ENCODE data around the gene PON2. TPM values are rescaled to one million over a fixed set of nuclear protein-coding genes. Genes with fewer than 3 reads are reported as not detected.

The PON2 gene
- total RNA-seq, 1 donor from 2014 or later: 91.6 TPM

- Mint-ChIP-seq H3K27ac (ENCODE audit: unreplicated experiment) (no peak overlapping the region), H3K9me3 (ENCODE audit: low read depth) (peaks cover 25% of the 10 kb centered on the region), H3K27me3 (ENCODE audit: low read depth) (no peaks in the 10 kb centered on the region), H3K4me1 (ENCODE audit: low read depth) (no peaks in the 10 kb centered on the region), H3K36me3 (ENCODE audit: low read depth) (peaks cover 3% of the 10 kb centered on the region), H3K4me3 (ENCODE audit: unreplicated experiment) (no peak overlapping the region)
- no peak for DNase-seq (ENCODE audit: low spot score)
- no peak for TF ChIP-seq CTCF (IDR thresholded peaks at IDR 0.05)
Observed at GRCh38 chr7:95375591-95376257, 59.1 kb downstream of the PON2 start.

GRCh38 chr7:95373323-95373722 is 61.5 kb downstream of the PON2 start:
- Mint-ChIP-seq H3K36me3 (ENCODE audit: low read depth) (no peaks in the 10 kb centered on the region), H3K9me3 (ENCODE audit: low read depth) (peaks cover 7% of the 10 kb centered on the region), H3K27ac (ENCODE audit: unreplicated experiment) (no peak overlapping the region), H3K4me3 (ENCODE audit: unreplicated experiment) (no peak overlapping the region), H3K27me3 (ENCODE audit: low read depth) (no peaks in the 10 kb centered on the region), H3K4me1 (ENCODE audit: low read depth) (no peaks in the 10 kb centered on the region)
- no peak for DNase-seq (ENCODE audit: low spot score)
- TF ChIP-seq CTCF (IDR thresholded peaks at IDR 0.05): no peak

GRCh38 chr7:95368235-95368634 is 66.6 kb downstream of the PON2 start:
- no peaks in the 10 kb centered on the region for H3K9me3 Mint-ChIP-seq (ENCODE audit: low read depth)

GRCh38 chr7:95367606-95368005 is 67.2 kb downstream of the PON2 start:
- Mint-ChIP-seq H3K9me3 (ENCODE audit: low read depth) (no peaks in the 10 kb centered on the region), H3K4me3 (ENCODE audit: unreplicated experiment) (no peak overlapping the region), H3K36me3 (ENCODE audit: low read depth) (no peaks in the 10 kb centered on the region), H3K27ac (ENCODE audit: unreplicated experiment) (no peak overlapping the region), H3K27me3 (ENCODE audit: low read depth) (no peaks in the 10 kb centered on the region), H3K4me1 (ENCODE audit: low read depth) (no peaks in the 10 kb centered on the region)
- TF ChIP-seq CTCF (IDR thresholded peaks at IDR 0.05): no peak
- no peak for DNase-seq (ENCODE audit: low spot score)

More at GRCh38 chr7:95368235-95368634, 66.6 kb downstream of the PON2 start:
- Mint-ChIP-seq H3K4me1 (ENCODE audit: low read depth) (no peaks in the 10 kb centered on the region), H3K27me3 (ENCODE audit: low read depth) (no peaks in the 10 kb centered on the region), H3K36me3 (ENCODE audit: low read depth) (no peaks in the 10 kb centered on the region), H3K27ac (ENCODE audit: unreplicated experiment) (no peak overlapping the region), H3K4me3 (ENCODE audit: unreplicated experiment) (no peak overlapping the region)
- DNase-seq (ENCODE audit: low spot score): no peak
- TF ChIP-seq CTCF (IDR thresholded peaks at IDR 0.05): no peak

- Mint-ChIP-seq H3K27me3 (ENCODE audit: low read depth) (no peaks in the 10 kb centered on the region), H3K9me3 (ENCODE audit: low read depth) (no peaks in the 10 kb centered on the region), H3K4me1 (ENCODE audit: low read depth) (no peaks in the 10 kb centered on the region), H3K36me3 (ENCODE audit: low read depth) (no peaks in the 10 kb centered on the region), H3K27ac (ENCODE audit: unreplicated experiment) (no peak overlapping the region), H3K4me3 (ENCODE audit: unreplicated experiment) (no peak overlapping the region)
- TF ChIP-seq CTCF (IDR thresholded peaks at IDR 0.05): no peak
- DNase-seq (ENCODE audit: low spot score): no peak
Observed at GRCh38 chr7:95365151-95365550, 69.7 kb downstream of the PON2 start.
